HCT116 (cell line): Measurements from ENCODE around the gene USP7. TPM values are rescaled to one million over a fixed set of nuclear protein-coding genes. Genes with fewer than 3 reads are reported as not detected.

ENCODE experiments used
- ATAC-seq: fragments of 200-7000 bp; cut with Tn5 transposase; 2 replicates; pipeline ENCODE4 v1.9.1; 2020; ENCODE audit warnings: mild to moderate bottlenecking, moderate library complexity
- BruUV-seq: library from RNA; stranded (reverse); fragments of 400-500 nt; replicated peaks from 2 replicates; lab custom pipeline; 2021; lab: Mats Ljungman, UMichigan
- CTCF ChIA-PET: fragments of 300-600 bp; sonication (Branson Sonifier 250); formaldehyde crosslinking; loops from one replicate; lab custom pipeline; 2021; ENCODE audit warnings: antibody characterized with exemption; lab: Charles Lee
- POLR2A ChIA-PET: fragments of 300-600, 350-600 bp; sonication (Branson Sonifier 250); formaldehyde crosslinking; loops from one replicate; lab custom pipeline; 2021; ENCODE audit warnings: antibody characterized with exemption; lab: Charles Lee
- RAD21 ChIA-PET, 2 experiments: fragments of 300-600 bp; sonication (Branson Sonifier 250); formaldehyde crosslinking; loops; one replicate each; lab custom pipeline; 2023; ENCODE audit warnings: low total read pairs in 2 of 2; ENCODE audit not compliant: uncharacterized antibody in 2 of 2, unreplicated experiment in 2 of 2, low non-redundant PET in 1 of 2; lab: Charles Lee
- DNase-seq: peaks from one replicate; pipeline ENCODE4 v3.0.0-alpha.2; 2010; ENCODE audit warnings: low read depth, low spot score
- H2AFZ ChIP-seq: fragments of 200-600 bp; shearing (Covaris generic), sonication (generic); 2 replicates; pipeline ENCODE4 v1.6.1; 2017; ENCODE audit warnings: low read depth, mixed run types, mixed read lengths, antibody characterized with exemption, low read length; ENCODE audit not compliant: poor library complexity, severe bottlenecking
- H3K27ac ChIP-seq: 2 replicates; pipeline ENCODE4 v1.5.1; 2012; ENCODE audit warnings: low read depth, low read length
- H3K27me3 ChIP-seq: fragments of 200-600 bp; sonication (generic); 2 replicates; pipeline ENCODE4 v1.6.1; 2016; ENCODE audit warnings: mixed run types, low read length, mixed read lengths; ENCODE audit not compliant: insufficient read depth
- H3K36me3 ChIP-seq, 2 experiments: fragments of 200-500 bp in 1 of 2; fragments of 200-600 bp in 1 of 2; sonication (Bioruptor generic) in 1 of 2; sonication (generic) in 1 of 2; 2 replicates each; pipeline versions ENCODE4 v1.5.1 to v1.6.1; 2014 to 2016; ENCODE audit warnings: low read length in 2 of 2, inconsistent platforms in 1 of 2, mixed read lengths in 1 of 2, mixed run types in 1 of 2; ENCODE audit not compliant: insufficient read depth in 2 of 2, control insufficient read depth in 1 of 2
- H3K4me1 ChIP-seq, 2 experiments: fragments of 200-600 bp in 1 of 2; sonication (generic) in 1 of 2; 2 replicates each; pipeline versions ENCODE4 v1.5.1 to v1.6.1; 2012 to 2017; ENCODE audit warnings: low read length in 2 of 2, inconsistent platforms in 1 of 2, mild to moderate bottlenecking in 1 of 2, mixed read lengths in 1 of 2, mixed run types in 1 of 2, moderate library complexity in 1 of 2; ENCODE audit not compliant: insufficient read depth in 2 of 2, control insufficient read depth in 1 of 2
- H3K4me2 ChIP-seq: fragments of 200-600 bp; sonication (generic); 2 replicates; pipeline ENCODE4 v1.6.1; 2017; ENCODE audit warnings: mixed run types, low read length, mixed read lengths
- H3K4me3 ChIP-seq, 2 experiments: fragments of 200-600 bp in 1 of 2; sonication (generic) in 1 of 2; replicated peaks in 1 of 2; 2 replicates each; pipeline ENCODE4 v1.5.1; 2011 to 2016; ENCODE audit warnings: low read length in 2 of 2, control low read depth in 1 of 2, low read depth in 1 of 2, mild to moderate bottlenecking in 1 of 2, mixed read lengths in 1 of 2, mixed run types in 1 of 2
- H3K79me2 ChIP-seq: fragments of 200-600 bp; sonication (generic); 2 replicates; pipeline ENCODE4 v1.6.1; 2017; ENCODE audit warnings: mild to moderate bottlenecking, mixed run types, low read length, moderate library complexity, mixed read lengths; ENCODE audit not compliant: insufficient read depth
- H3K9ac ChIP-seq: fragments of 200-600 bp; sonication (generic); 2 replicates; pipeline ENCODE4 v1.6.1; 2016; ENCODE audit warnings: low read length, mixed read lengths
- H3K9me2 ChIP-seq: fragments of 200-600 bp; sonication (generic), shearing (Covaris generic); 2 replicates; pipeline ENCODE4 v1.6.1; 2017; ENCODE audit warnings: mixed run types, mild to moderate bottlenecking, moderate library complexity; ENCODE audit not compliant: insufficient read depth
- H3K9me3 ChIP-seq, 2 experiments: fragments of 200-500 bp in 1 of 2; fragments of 200-600 bp in 1 of 2; sonication (Bioruptor generic) in 1 of 2; sonication (generic) in 1 of 2; 2 replicates each; pipeline ENCODE4 v1.6.1; 2014 to 2017; ENCODE audit warnings: low read length in 2 of 2, mixed read lengths in 2 of 2, inconsistent platforms in 1 of 2, low read depth in 1 of 2, mild to moderate bottlenecking in 1 of 2, mixed run types in 1 of 2, moderate library complexity in 1 of 2; ENCODE audit not compliant: control insufficient read depth in 1 of 2, insufficient read depth in 1 of 2
- H4K20me1 ChIP-seq: fragments of 200-600 bp; sonication (generic), shearing (Covaris generic); 2 replicates; pipeline ENCODE4 v1.6.1; 2017; ENCODE audit warnings: mixed run types, mild to moderate bottlenecking, moderate library complexity; ENCODE audit not compliant: insufficient read depth
- ATF3 ChIP-seq: IDR thresholded peaks from 2 replicates; pipeline ENCODE4 v1.6.1; 2012
- CBX3 ChIP-seq: IDR thresholded peaks from 2 replicates; pipeline ENCODE4 v1.6.1; 2012; ENCODE audit warnings: low read depth
- SIN3A ChIP-seq: IDR thresholded peaks from 2 replicates; pipeline ENCODE4 v1.6.1; 2012; ENCODE audit warnings: low read depth
- SP1 ChIP-seq: IDR thresholded peaks from 2 replicates; pipeline ENCODE4 v1.6.1; 2012; ENCODE audit warnings: low read depth
- TCF7L2 ChIP-seq: IDR thresholded peaks from 2 replicates; pipeline ENCODE4 v1.7.0; 2011; ENCODE audit warnings: borderline replicate concordance, inconsistent platforms; ENCODE audit not compliant: insufficient read depth, insufficient read length; ENCODE audit errors: extremely low read depth
- YY1 ChIP-seq: IDR thresholded peaks from 2 replicates; pipeline ENCODE4 v1.6.1; 2011; ENCODE audit warnings: low read length, low read depth, moderate library complexity, mild to moderate bottlenecking; ENCODE audit not compliant: insufficient replicate concordance; ENCODE audit errors: extremely low read depth
- ZBTB33 ChIP-seq: IDR thresholded peaks from 2 replicates; pipeline ENCODE4 v1.6.1; 2011; ENCODE audit warnings: mild to moderate bottlenecking, low read length, moderate library complexity; ENCODE audit not compliant: insufficient replicate concordance; ENCODE audit errors: extremely low read depth
- ZNF274 ChIP-seq: fragments of 200-500 bp; sonication (Bioruptor generic); IDR thresholded peaks from 2 replicates; pipeline ENCODE4 v1.6.1; 2014; ENCODE audit warnings: mild to moderate bottlenecking, low read depth, low read length, inconsistent platforms
- intact Hi-C: fragments of 100-400 bp; cut with micrococcal nuclease; formaldehyde crosslinking; loops from 2 replicates; pipeline ENCODE4 v1.10.0; 2022
- total RNA-seq: library from RNA; stranded (reverse); gene quantifications from one replicate; pipeline ENCODE4 v1.2.1, GENCODE V29; 2021; ENCODE audit not compliant: unreplicated experiment

The USP7 gene
- total RNA-seq, 1 experiment from 2014 or later: 154 TPM

- DNase-seq (no peak), ATAC-seq (no peak)
- H4K20me1 ChIP-seq: no peaks in the 10 kb centered on the region
- H3K27ac ChIP-seq: no peak overlapping the region
- H3K4me1 ChIP-seq: peaks cover under 1 to 15% of the 10 kb centered on the region in 2 experiments; a peak in 3 of 4 replicates
- H3K79me2 ChIP-seq: no peaks in the 10 kb centered on the region
- ChIA-PET POLR2A (no interaction called here), RAD21 (no interaction called here), CTCF (interaction anchor here (1.5 kb wide), 1 partner anchor 10 kb away, joined by 4 read pairs; no protein-coding TSS in a partner anchor)
- no peak overlapping the region for H3K4me2 ChIP-seq
- H2AFZ ChIP-seq: no peak overlapping the region
- H3K4me3 ChIP-seq: no peak overlapping the region
- no TSS peak for BruUV-seq
- no peak for TF ChIP-seq CBX3
- no peak for TF ChIP-seq YY1
- no peak for TF ChIP-seq TCF7L2
- no peak for TF ChIP-seq ZNF274
- TF ChIP-seq SIN3A: no peak
- peaks cover 25 to 35% of the 10 kb centered on the region in 2 experiments for H3K36me3 ChIP-seq
- H3K9me2 ChIP-seq: no peaks in the 10 kb centered on the region
- intact Hi-C loops: no loop called here
- H3K9me3 ChIP-seq: no peaks in the 10 kb centered on the region
- no peak overlapping the region for H3K9ac ChIP-seq
- H3K27me3 ChIP-seq: no peaks in the 10 kb centered on the region
Observed at GRCh38 chr16:8890549-8890921, 73.2 kb downstream of the USP7 start.

GRCh38 chr16:8889893-8890548 is 73.7 kb downstream of the USP7 start:
- H3K4me2 ChIP-seq: no peak overlapping the region
- no peak overlapping the region for H2AFZ ChIP-seq
- ATAC-seq (no peak), DNase-seq (no peak)
- H3K27ac ChIP-seq: no peak overlapping the region
- BruUV-seq: no TSS peak
- no peaks in the 10 kb centered on the region for H3K9me3 ChIP-seq
- H3K4me3 ChIP-seq: no peak overlapping the region
- ChIA-PET RAD21 (no interaction called here), CTCF (interaction anchor here (1.5 kb wide), 1 partner anchor 10 kb away, joined by 4 read pairs; no protein-coding TSS in a partner anchor), POLR2A (interaction anchor here (1.2 kb wide), 1 partner anchor 21 kb away, joined by 4 read pairs; the partner anchor contains the start of gene CARHSP1)
- H3K9me2 ChIP-seq: no peaks in the 10 kb centered on the region
- TF ChIP-seq ATF3 (no peak), SIN3A (no peak), SP1 (no peak), ZBTB33 (no peak)
- no peaks in the 10 kb centered on the region for H3K27me3 ChIP-seq
- H4K20me1 ChIP-seq: no peaks in the 10 kb centered on the region
- no peaks in the 10 kb centered on the region for H3K79me2 ChIP-seq
- intact Hi-C loops: no loop called here
- H3K36me3 ChIP-seq: peaks cover 22 to 31% of the 10 kb centered on the region in 2 experiments
- H3K4me1 ChIP-seq: peaks cover 5 to 20% of the 10 kb centered on the region in 2 experiments
- no peak overlapping the region for H3K9ac ChIP-seq
